Neural cell (in vitro differentiated cells): ENCODE results near the gene ADRM1. TPM values are rescaled to one million over a fixed set of nuclear protein-coding genes. Genes with fewer than 3 reads are reported as not detected.

Experiments
- H2AFZ ChIP-seq: fragments of 200-600, 300-800 bp; sonication (generic), shearing (Covaris generic); 2 replicates; pipeline ENCODE4 v1.6.0; 2014; ENCODE audit warnings: low read depth, mild to moderate bottlenecking, antibody characterized with exemption, low read length, moderate library complexity
- H3F3A ChIP-seq: fragments of 200-600 bp; shearing (Covaris generic); 2 replicates; pipeline ENCODE4 v1.6.1; 2016; ENCODE audit warnings: mild to moderate bottlenecking, moderate library complexity, mixed read lengths, antibody characterized with exemption, low read length; ENCODE audit not compliant: insufficient read depth, poor library complexity, severe bottlenecking
- H3K27ac ChIP-seq: fragments of 200-600, 300-800 bp; sonication (generic), shearing (Covaris generic); 2 replicates; pipeline ENCODE4 v1.5.1; 2014; ENCODE audit warnings: mild to moderate bottlenecking, low read length, moderate library complexity
- H3K27me3 ChIP-seq: fragments of 300-800, 200-600 bp; sonication (generic), shearing (Covaris generic); 2 replicates; pipeline ENCODE4 v1.6.0; 2014; ENCODE audit warnings: mild to moderate bottlenecking, low read depth, low read length, moderate library complexity; ENCODE audit not compliant: insufficient read depth
- H3K36me3 ChIP-seq: fragments of 300-800, 200-600 bp; sonication (generic), shearing (Covaris generic); 2 replicates; pipeline ENCODE4 v1.5.1; 2014; ENCODE audit warnings: mild to moderate bottlenecking, antibody characterized with exemption, low read length, moderate library complexity; ENCODE audit not compliant: insufficient read depth
- H3K4me2 ChIP-seq: fragments of 300-800, 200-600 bp; sonication (generic), shearing (Covaris generic); 2 replicates; pipeline ENCODE4 v1.6.0; 2014; ENCODE audit warnings: mild to moderate bottlenecking, low read length
- H3K4me3 ChIP-seq: fragments of 300-800, 200-600 bp; sonication (generic), shearing (Covaris generic); 2 replicates; pipeline ENCODE4 v1.5.1; 2014; ENCODE audit warnings: mild to moderate bottlenecking, low read length, moderate library complexity
- H3K79me2 ChIP-seq: fragments of 200-600 bp; shearing (Covaris generic); replicated peaks from 2 replicates; pipeline ENCODE4 v1.6.0; 2014; ENCODE audit warnings: mild to moderate bottlenecking, low read length, moderate library complexity; ENCODE audit not compliant: insufficient read depth
- H3K9ac ChIP-seq: fragments of 300-800, 200-600 bp; sonication (generic), shearing (Covaris generic); 2 replicates; pipeline ENCODE4 v1.6.1; 2016; ENCODE audit warnings: mild to moderate bottlenecking, low read length, mixed read lengths
- H3K9me2 ChIP-seq: fragments of 200-600 bp; shearing (Covaris generic); 2 replicates; pipeline ENCODE4 v1.6.1; 2016; ENCODE audit warnings: mild to moderate bottlenecking, low read length, mixed read lengths; ENCODE audit not compliant: insufficient read depth
- H3K9me3 ChIP-seq: fragments of 200-600, 300-800 bp; sonication (generic), shearing (Covaris generic); 2 replicates; pipeline ENCODE4 v1.6.1; 2016; ENCODE audit warnings: mild to moderate bottlenecking, mixed run types, low read length, moderate library complexity, mixed read lengths
- H4K20me1 ChIP-seq: fragments of 200-600 bp; shearing (Covaris generic); 2 replicates; pipeline ENCODE4 v1.6.1; 2016; ENCODE audit warnings: mild to moderate bottlenecking, mixed run types; ENCODE audit not compliant: insufficient read depth
- CTCF ChIP-seq: fragments of 450-650 bp; IDR thresholded peaks from 2 replicates; pipeline ENCODE4 v1.5.1; 2014; ENCODE audit warnings: antibody characterized with exemption, mild to moderate bottlenecking, moderate library complexity; ENCODE audit not compliant: poor library complexity, severe bottlenecking
- EP300 ChIP-seq: fragments of 450-650 bp; conservative IDR thresholded peaks from 2 replicates; pipeline ENCODE4 v1.6.1; 2014; ENCODE audit warnings: antibody characterized with exemption, mild to moderate bottlenecking, moderate library complexity; ENCODE audit not compliant: poor library complexity, severe bottlenecking
- EZH2 ChIP-seq: fragments of 200-600, 300-800 bp; shearing (Covaris generic), sonication (generic); IDR thresholded peaks from 2 replicates; pipeline ENCODE4 v1.6.1; 2014; ENCODE audit warnings: antibody characterized with exemption, low read length, borderline replicate concordance, mild to moderate bottlenecking; ENCODE audit not compliant: insufficient read depth, poor library complexity, severe bottlenecking
- MXI1 ChIP-seq: fragments of 450-650 bp; conservative IDR thresholded peaks from 2 replicates; pipeline ENCODE4 v1.6.1; 2014; ENCODE audit warnings: antibody characterized with exemption, mild to moderate bottlenecking; ENCODE audit not compliant: poor library complexity, severe bottlenecking
- POLR2AphosphoS5 ChIP-seq: IDR thresholded peaks from 2 replicates; pipeline ENCODE4 v1.6.1; 2012
- RAD21 ChIP-seq: fragments of 450-650 bp; conservative IDR thresholded peaks from 2 replicates; pipeline ENCODE4 v1.6.1; 2014; ENCODE audit warnings: antibody characterized with exemption, mild to moderate bottlenecking, moderate library complexity
- REST ChIP-seq: IDR thresholded peaks from 2 replicates; pipeline ENCODE4 v1.6.1; 2012; ENCODE audit warnings: borderline replicate concordance
- SMC3 ChIP-seq: fragments of 450-650 bp; conservative IDR thresholded peaks from 2 replicates; pipeline ENCODE4 v1.6.1; 2014; ENCODE audit warnings: antibody characterized with exemption, mild to moderate bottlenecking, moderate library complexity; ENCODE audit not compliant: poor library complexity
- TAF1 ChIP-seq: IDR thresholded peaks from 2 replicates; pipeline ENCODE4 v1.6.1; 2012; ENCODE audit warnings: low read depth
- polyA plus RNA-seq: library from polyadenylated mRNA; depleted of rRNA; stranded (reverse); fragments of >200 nt; gene quantifications from 2 replicates; pipeline ENCODE4 v1.2.3, GENCODE V29; 2014

Gene ADRM1
- polyA plus RNA-seq, 1 donor from 2014 or later: 111 TPM

- H3K4me3 ChIP-seq: no peak overlapping the region
- H3K27me3 ChIP-seq: no peaks in the 10 kb centered on the region
- no peaks in the 10 kb centered on the region for H3K9me3 ChIP-seq
- no peaks in the 10 kb centered on the region for H4K20me1 ChIP-seq
- H3K36me3 ChIP-seq: no peaks in the 10 kb centered on the region
- H3K79me2 ChIP-seq: no peaks in the 10 kb centered on the region
- H3F3A ChIP-seq: no peaks in the 10 kb centered on the region
- H3K9ac ChIP-seq: no peak overlapping the region
- no peak overlapping the region for H3K27ac ChIP-seq
- no peaks in the 10 kb centered on the region for H3K9me2 ChIP-seq
- no peak overlapping the region for H3K4me2 ChIP-seq
- no peak overlapping the region for H2AFZ ChIP-seq
- TF ChIP-seq EZH2: no peak
- TF ChIP-seq POLR2AphosphoS5: no peak
- no peak for TF ChIP-seq EP300
Observed at GRCh38 chr20:62339647-62340062, 36.9 kb downstream of the ADRM1 start.

GRCh38 chr20:62342910-62343309, 40.1 kb downstream of the ADRM1 start:
- H3K9ac ChIP-seq: no peak overlapping the region
- no peak overlapping the region for H2AFZ ChIP-seq
- no peaks in the 10 kb centered on the region for H3K36me3 ChIP-seq
- H4K20me1 ChIP-seq: no peaks in the 10 kb centered on the region
- H3K27me3 ChIP-seq: no peaks in the 10 kb centered on the region
- H3F3A ChIP-seq: no peaks in the 10 kb centered on the region
- H3K79me2 ChIP-seq: no peaks in the 10 kb centered on the region
- no peak overlapping the region for H3K4me2 ChIP-seq
- H3K9me2 ChIP-seq: no peaks in the 10 kb centered on the region
- H3K27ac ChIP-seq: no peak overlapping the region
- no peak overlapping the region for H3K4me3 ChIP-seq
- H3K9me3 ChIP-seq: no peaks in the 10 kb centered on the region
- TF ChIP-seq TAF1 (no peak), POLR2AphosphoS5 (no peak), SMC3 (no peak), EZH2 (no peak), EP300 (no peak), CTCF (no peak), MXI1 (no peak), RAD21 (no peak), REST (no peak)

GRCh38 chr20:62344092-62344491, 41.3 kb downstream of the ADRM1 start:
- TF ChIP-seq POLR2AphosphoS5: no peak
- no peaks in the 10 kb centered on the region for H3K36me3 ChIP-seq

More at GRCh38 chr20:62344092-62344491, 41.3 kb downstream of the ADRM1 start:
- no peaks in the 10 kb centered on the region for H3K9me2 ChIP-seq
- no peak overlapping the region for H3K9ac ChIP-seq
- no peak overlapping the region for H2AFZ ChIP-seq
- no peaks in the 10 kb centered on the region for H3F3A ChIP-seq
- H3K27me3 ChIP-seq: no peaks in the 10 kb centered on the region
- H4K20me1 ChIP-seq: no peaks in the 10 kb centered on the region
- H3K79me2 ChIP-seq: no peaks in the 10 kb centered on the region
- H3K4me3 ChIP-seq: no peak overlapping the region
- H3K9me3 ChIP-seq: no peaks in the 10 kb centered on the region
- no peak overlapping the region for H3K27ac ChIP-seq
- no peak overlapping the region for H3K4me2 ChIP-seq
